ENCODE results near the gene GOLGA8N. TPM values are rescaled to one million over a fixed set of nuclear protein-coding genes. Genes with fewer than 3 reads are reported as not detected.
A peak's percentile ranks its signal among the peaks of the same experiment; 100 is the strongest.
"Not testable (repeated sequence)": the region's sequence is repeated elsewhere in the genome, so short reads cannot be mapped to it uniquely, and the experiment has no call there.

GOLGA8N gene
- total RNA-seq, result 13.8 TPM

DNA sequence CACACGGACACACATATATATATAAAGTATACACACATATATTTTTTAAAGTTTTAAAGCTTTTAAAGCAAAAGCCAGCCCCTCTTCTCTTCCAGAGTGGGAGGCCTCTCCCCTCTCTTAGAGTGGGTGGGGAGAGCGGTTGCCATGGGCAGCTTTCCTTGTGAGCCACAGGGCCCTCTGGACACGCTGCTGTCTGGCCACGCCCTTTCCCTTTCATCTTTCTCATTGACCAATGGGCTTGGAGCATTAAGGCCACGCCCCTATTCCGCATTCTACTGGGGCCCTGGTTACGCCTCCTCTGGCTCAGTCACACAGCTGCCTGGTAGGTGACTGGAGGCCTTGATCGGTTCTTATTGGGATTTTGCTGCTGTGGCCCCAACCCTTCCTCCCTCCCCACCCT is at the start of gene GOLGA8N:
TSS of gene GOLGA8N (plus strand) at position 306 of the 400 bp plus-strand sequence.
- H3K4me3 ChIP-seq; H3K27ac ChIP-seq; DNase-seq (ENCODE audit: extremely low spot score in 2 of 2); H3K4me1 ChIP-seq; H3K27me3 ChIP-seq; intact Hi-C loops (cut with DNase I); H3K9me3 ChIP-seq; H3K36me3 ChIP-seq: not testable (repeated sequence)

GRCh38 chr15:32543456-32543855 is 49.8 kb upstream of the GOLGA8N start:
- H3K4me3 ChIP-seq; H3K27ac ChIP-seq; H3K36me3 ChIP-seq; intact Hi-C loops (cut with DNase I); H3K4me1 ChIP-seq; H3K9me3 ChIP-seq; DNase-seq (ENCODE audit: extremely low spot score in 2 of 2); H3K27me3 ChIP-seq: not testable (repeated sequence)

DNA sequence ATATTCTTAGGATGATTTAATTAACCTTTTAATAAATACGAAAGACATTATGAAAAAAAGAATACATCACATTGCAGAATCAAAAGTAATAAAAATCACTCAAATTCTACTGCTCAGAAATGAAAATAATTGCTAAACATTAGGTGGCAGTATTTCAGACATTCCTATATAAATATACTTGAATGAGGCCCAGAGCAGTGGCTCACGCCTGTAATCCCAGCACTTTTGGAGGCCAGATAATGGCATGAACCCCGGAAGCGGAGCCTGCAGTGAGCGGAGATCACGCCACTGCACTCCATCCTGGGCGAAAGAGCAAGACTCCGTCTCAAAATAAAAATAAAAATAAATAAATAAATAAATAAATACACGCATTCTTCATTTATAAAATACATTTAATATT is 48.1 kb upstream of the GOLGA8N start:
- H3K27me3 ChIP-seq; H3K36me3 ChIP-seq; H3K9me3 ChIP-seq; DNase-seq (ENCODE audit: extremely low spot score in 2 of 2); H3K4me1 ChIP-seq; H3K27ac ChIP-seq; intact Hi-C loops (cut with DNase I); H3K4me3 ChIP-seq: not testable (repeated sequence)

GRCh38 chr15:32554587-32554986 is 38.7 kb upstream of the GOLGA8N start:
- H3K36me3 ChIP-seq; intact Hi-C loops (cut with DNase I); H3K4me3 ChIP-seq; H3K4me1 ChIP-seq; DNase-seq (ENCODE audit: extremely low spot score in 2 of 2); H3K27ac ChIP-seq; H3K9me3 ChIP-seq; H3K27me3 ChIP-seq: not testable (repeated sequence)

DNA sequence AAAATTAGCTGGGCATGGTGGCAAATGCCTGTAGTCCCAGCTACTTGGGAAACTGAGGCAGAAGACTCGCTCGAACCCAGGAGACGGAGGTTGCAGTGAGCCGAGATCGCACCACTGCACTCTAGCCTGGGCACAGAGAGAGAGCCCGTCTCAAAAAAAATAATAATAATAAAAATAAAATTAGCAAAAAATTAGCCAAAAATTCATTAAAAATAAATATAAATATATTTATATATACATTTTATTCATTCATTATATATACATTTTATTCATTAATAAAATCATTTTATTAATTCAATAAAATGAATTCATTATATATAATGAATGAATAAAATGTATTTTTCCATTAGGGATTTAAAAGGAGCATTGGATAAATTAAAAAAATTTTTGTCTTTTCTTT is 31.1 kb upstream of the GOLGA8N start:
- DNase-seq (ENCODE audit: extremely low spot score in 2 of 2); H3K36me3 ChIP-seq; intact Hi-C loops (cut with DNase I); H3K4me1 ChIP-seq; H3K4me3 ChIP-seq; H3K27me3 ChIP-seq; H3K27ac ChIP-seq; H3K9me3 ChIP-seq: not testable (repeated sequence)

- H3K4me3 ChIP-seq; intact Hi-C loops (cut with DNase I): not testable (repeated sequence)
Measured at GRCh38 chr15:32568988-32569387, 24.3 kb upstream of the GOLGA8N start.

GRCh38 chr15:32578482-32578881 is 14.8 kb upstream of the GOLGA8N start:
- H3K4me1 ChIP-seq; H3K27ac ChIP-seq; H3K4me3 ChIP-seq; H3K9me3 ChIP-seq; DNase-seq (ENCODE audit: extremely low spot score in 2 of 2); intact Hi-C loops (cut with DNase I); H3K36me3 ChIP-seq; H3K27me3 ChIP-seq: not testable (repeated sequence)

More at GRCh38 chr15:32568988-32569387, 24.3 kb upstream of the GOLGA8N start:
- DNase-seq (ENCODE audit: extremely low spot score in 2 of 2); H3K4me1 ChIP-seq; H3K9me3 ChIP-seq; H3K36me3 ChIP-seq; H3K27ac ChIP-seq; H3K27me3 ChIP-seq: not testable (repeated sequence)

- H3K4me3 ChIP-seq; DNase-seq (ENCODE audit: extremely low spot score in 2 of 2); H3K36me3 ChIP-seq; H3K27ac ChIP-seq; intact Hi-C loops (cut with DNase I); H3K27me3 ChIP-seq; H3K9me3 ChIP-seq; H3K4me1 ChIP-seq: not testable (repeated sequence)
Measured at GRCh38 chr15:32585844-32586243, 7.4 kb upstream of the GOLGA8N start.

DNA sequence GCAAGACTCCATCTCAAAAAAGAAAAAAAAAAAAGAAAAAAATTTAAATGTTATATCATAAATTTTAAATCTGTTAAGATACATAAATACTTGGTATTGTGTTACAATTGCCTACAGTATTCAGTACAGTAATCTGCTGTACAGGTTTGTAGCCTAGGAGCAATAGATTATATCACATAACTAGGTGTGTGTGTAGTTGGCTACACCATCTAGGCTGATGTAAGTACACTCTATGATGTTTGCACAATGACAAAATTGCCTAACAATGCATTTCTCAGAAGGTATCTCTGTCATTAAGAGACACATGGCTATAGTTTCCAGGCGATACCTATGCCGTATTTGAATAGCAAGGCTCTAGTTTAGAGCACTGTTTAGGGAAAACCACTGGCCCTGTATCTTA is 16.3 kb downstream of the GOLGA8N start:
- H3K27me3 ChIP-seq; H3K27ac ChIP-seq; intact Hi-C loops (cut with DNase I); H3K9me3 ChIP-seq; DNase-seq (ENCODE audit: extremely low spot score in 2 of 2); H3K4me3 ChIP-seq; H3K4me1 ChIP-seq; H3K36me3 ChIP-seq: not testable (repeated sequence)

- H3K4me3 ChIP-seq; H3K27me3 ChIP-seq; H3K9me3 ChIP-seq; DNase-seq (ENCODE audit: extremely low spot score in 2 of 2); H3K4me1 ChIP-seq; intact Hi-C loops (cut with DNase I); H3K36me3 ChIP-seq; H3K27ac ChIP-seq: not testable (repeated sequence)
- peak in 1 of 3 experiments; percentile 32 for TF ChIP-seq CTCF (IDR thresholded peaks at IDR 0.05)
Measured at GRCh38 chr15:32610719-32611118, 17.5 kb downstream of the GOLGA8N start.

DNA sequence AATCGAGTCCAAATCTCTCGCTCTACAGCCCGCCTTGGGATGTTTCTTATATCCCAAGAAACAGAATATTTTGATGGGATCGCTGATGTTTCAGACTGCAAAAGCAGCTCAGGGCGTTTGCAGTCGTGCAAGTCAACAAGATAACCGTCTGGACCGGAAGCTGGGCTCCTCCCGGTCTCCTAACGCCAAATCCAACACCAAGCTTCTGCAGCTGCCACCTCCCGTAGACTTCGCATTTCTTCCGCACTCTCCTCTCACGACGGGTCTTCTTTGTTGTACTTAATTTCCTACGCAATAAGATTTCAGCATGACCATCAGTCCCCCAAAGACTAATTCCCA is 21.4 kb downstream of the GOLGA8N start:
- Histone ChIP-seq H3K27ac (peak overlapping the region; percentile 66), H3K4me3 (peak overlapping the region; percentile 53 to 58)
- intact Hi-C loops (cut with DNase I); H3K9me3 ChIP-seq; H3K4me1 ChIP-seq; H3K36me3 ChIP-seq; DNase-seq (ENCODE audit: extremely low spot score in 2 of 2); H3K27me3 ChIP-seq: not testable (repeated sequence)

All from vagina (tissue), 2 donors.